KMS-11 (cell line): ENCODE measurements around the gene UMODL1.

Experiments used
- H2AFZ ChIP-seq: fragments of 200-600 bp; sonication (generic); 2 replicates; pipeline ENCODE4 v1.6.1; 2016; ENCODE audit warnings: antibody characterized with exemption, mixed run types, low read depth
- H3K27ac ChIP-seq: fragments of 200-600 bp; sonication (generic); 2 replicates; pipeline ENCODE4 v1.6.1; 2016; ENCODE audit warnings: mild to moderate bottlenecking, mixed run types
- H3K27me3 ChIP-seq: fragments of 200-600 bp; sonication (generic); 2 replicates; pipeline ENCODE4 v1.6.1; 2017; ENCODE audit warnings: mild to moderate bottlenecking, low read depth, mixed run types, moderate library complexity; ENCODE audit not compliant: insufficient read depth
- H3K36me3 ChIP-seq: fragments of 200-600 bp; sonication (generic); 2 replicates; pipeline ENCODE4 v1.6.1; 2017; ENCODE audit warnings: mild to moderate bottlenecking, mixed run types; ENCODE audit not compliant: insufficient read depth
- H3K4me1 ChIP-seq: fragments of 200-600 bp; sonication (generic); 2 replicates; pipeline ENCODE4 v1.6.1; 2016; ENCODE audit warnings: mild to moderate bottlenecking, low read depth, mixed run types; ENCODE audit not compliant: poor library complexity, severe bottlenecking
- H3K4me2 ChIP-seq: fragments of 200-600 bp; sonication (generic); 2 replicates; pipeline ENCODE4 v1.7.0; 2016; ENCODE audit warnings: mild to moderate bottlenecking, mixed run types
- H3K4me3 ChIP-seq: fragments of 200-600 bp; sonication (generic); IDR thresholded peaks from 2 replicates; pipeline ENCODE4 v1.6.1; 2017; ENCODE audit warnings: low read depth, low read length, mixed read lengths; ENCODE audit not compliant: insufficient read depth
- H3K79me2 ChIP-seq: fragments of 200-600 bp; sonication (generic); 2 replicates; pipeline ENCODE4 v1.6.1; 2016; ENCODE audit warnings: low read depth, mixed run types; ENCODE audit not compliant: insufficient read depth
- H3K9ac ChIP-seq: fragments of 200-600 bp; sonication (generic); 2 replicates; pipeline ENCODE4 v1.6.1; 2016; ENCODE audit warnings: mild to moderate bottlenecking, mixed run types
- H4K20me1 ChIP-seq: fragments of 200-600 bp; sonication (generic); 2 replicates; pipeline ENCODE4 v1.6.1; 2016; ENCODE audit warnings: mild to moderate bottlenecking, mixed run types; ENCODE audit not compliant: insufficient read depth
- CTCF ChIP-seq: fragments of 200-600 bp; sonication (generic); conservative IDR thresholded peaks from 2 replicates; pipeline ENCODE4 v1.6.1; 2017; ENCODE audit warnings: low read depth, mild to moderate bottlenecking, antibody characterized with exemption, low read length, moderate library complexity, mixed read lengths

The UMODL1 gene

GRCh38 chr21:42153746-42154145, 82.6 kb downstream of the UMODL1 start:
- no peak overlapping the region for H2AFZ ChIP-seq
- no peaks in the 10 kb centered on the region for H3K4me1 ChIP-seq
- no peak overlapping the region for H3K9ac ChIP-seq
- no peak overlapping the region for H3K4me2 ChIP-seq
- H3K79me2 ChIP-seq = no peaks in the 10 kb centered on the region
- H3K36me3 ChIP-seq = no peaks in the 10 kb centered on the region
- no peak for TF ChIP-seq CTCF
- H4K20me1 ChIP-seq = no peaks in the 10 kb centered on the region
- no peaks in the 10 kb centered on the region; the same call in 1 of the 2 replicates for H3K27me3 ChIP-seq
- H3K27ac ChIP-seq = no peak overlapping the region
- H3K4me3 ChIP-seq = no peak overlapping the region

- Histone ChIP-seq H3K36me3 (no peaks in the 10 kb centered on the region), H3K4me3 (no peak overlapping the region), H3K27me3 (no peaks in the 10 kb centered on the region; the same call in 1 of the 2 replicates), H3K4me2 (no peak overlapping the region), H3K9ac (no peak overlapping the region), H3K27ac (no peak overlapping the region), H4K20me1 (no peaks in the 10 kb centered on the region), H3K4me1 (no peaks in the 10 kb centered on the region), H2AFZ (no peak overlapping the region), H3K79me2 (no peaks in the 10 kb centered on the region)
- TF ChIP-seq CTCF = no peak
These were observed 83.3 kb downstream of the UMODL1 start for GRCh38 chr21:42154237-42155044.

- TF ChIP-seq CTCF = no peak
- Histone ChIP-seq H4K20me1 (no peaks in the 10 kb centered on the region), H3K27me3 (no peaks in the 10 kb centered on the region; the same call in 1 of the 2 replicates), H3K36me3 (no peaks in the 10 kb centered on the region), H3K4me2 (no peak overlapping the region), H2AFZ (no peak overlapping the region), H3K9ac (no peak overlapping the region), H3K4me3 (no peak overlapping the region), H3K4me1 (no peaks in the 10 kb centered on the region), H3K27ac (no peak overlapping the region), H3K79me2 (no peaks in the 10 kb centered on the region)
These were observed 84.1 kb downstream of the UMODL1 start for GRCh38 chr21:42155045-42155855.

- no peaks in the 10 kb centered on the region for H3K36me3 ChIP-seq
- no peak overlapping the region for H3K9ac ChIP-seq
- no peak overlapping the region for H3K27ac ChIP-seq
These were observed 85.8 kb downstream of the UMODL1 start for GRCh38 chr21:42156690-42157605.

More at GRCh38 chr21:42156690-42157605, 85.8 kb downstream of the UMODL1 start:
- H3K4me1 ChIP-seq = no peaks in the 10 kb centered on the region
- no peak overlapping the region for H3K4me3 ChIP-seq
- H3K79me2 ChIP-seq = no peaks in the 10 kb centered on the region
- no peak overlapping the region for H3K4me2 ChIP-seq
- H2AFZ ChIP-seq = no peak overlapping the region
- no peak for TF ChIP-seq CTCF
- H3K27me3 ChIP-seq = no peaks in the 10 kb centered on the region; the same call in 1 of the 2 replicates
- H4K20me1 ChIP-seq = no peaks in the 10 kb centered on the region
